ENCODE measurements around the gene CD44.

CD44 gene

DNA sequence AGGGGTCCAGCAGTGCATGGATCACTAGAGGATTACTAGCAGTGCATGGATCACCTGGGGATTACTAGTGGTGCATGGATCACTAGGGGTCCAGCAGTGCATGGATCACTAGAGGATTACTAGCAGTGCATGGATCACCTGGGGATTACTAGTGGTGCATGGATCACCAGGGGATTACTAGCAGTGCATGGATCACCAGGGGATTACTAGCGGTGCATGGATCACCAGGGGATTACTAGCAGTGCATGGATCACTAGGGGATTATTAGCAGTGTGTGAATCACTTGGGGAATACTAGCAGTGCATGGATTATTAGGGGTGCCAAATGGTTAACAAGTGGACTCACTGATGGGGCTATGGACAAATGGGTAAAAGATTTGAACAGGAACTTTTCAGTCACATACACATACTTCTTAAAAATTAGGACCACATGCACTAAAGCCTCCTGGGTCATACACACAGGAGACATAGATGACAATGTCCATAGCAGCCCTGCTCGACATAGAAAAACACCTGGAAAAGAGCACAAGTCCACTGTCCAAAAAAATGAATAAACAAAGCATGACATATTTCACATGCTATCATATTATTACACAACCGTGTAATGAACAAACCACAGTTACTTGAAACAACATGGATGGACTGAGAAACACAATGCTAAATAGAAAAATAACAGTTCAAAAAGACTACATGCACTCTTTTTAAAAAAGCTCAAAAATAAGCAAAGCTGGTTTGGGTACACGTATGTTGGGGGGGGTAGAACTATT is 109.8 kb downstream of the CD44 start:
- WGBS, 2 experiments (ENCODE audit: insufficient coverage in 2 of 2), result 67 to 81% methylated on average over 2 to 3 of the region's 4 CpGs
- H3K27ac ChIP-seq (ENCODE audit: low read depth, low read length, severe bottlenecking), result no peak overlapping the region
- H3K9me3 ChIP-seq (ENCODE audit: control insufficient read depth, low read length), result no peaks in the 10 kb centered on the region
- H3K36me3 ChIP-seq (ENCODE audit: control insufficient read depth, insufficient read depth, low read length), result no peaks in the 10 kb centered on the region
- no peak overlapping the region for H3K4me3 ChIP-seq (ENCODE audit: extremely low read depth, insufficient read depth, low read length, poor library complexity, severe bottlenecking)
- H3K4me1 ChIP-seq (ENCODE audit: control insufficient read depth, insufficient read depth, low read length, poor library complexity, severe bottlenecking), result no peaks in the 10 kb centered on the region

DNA sequence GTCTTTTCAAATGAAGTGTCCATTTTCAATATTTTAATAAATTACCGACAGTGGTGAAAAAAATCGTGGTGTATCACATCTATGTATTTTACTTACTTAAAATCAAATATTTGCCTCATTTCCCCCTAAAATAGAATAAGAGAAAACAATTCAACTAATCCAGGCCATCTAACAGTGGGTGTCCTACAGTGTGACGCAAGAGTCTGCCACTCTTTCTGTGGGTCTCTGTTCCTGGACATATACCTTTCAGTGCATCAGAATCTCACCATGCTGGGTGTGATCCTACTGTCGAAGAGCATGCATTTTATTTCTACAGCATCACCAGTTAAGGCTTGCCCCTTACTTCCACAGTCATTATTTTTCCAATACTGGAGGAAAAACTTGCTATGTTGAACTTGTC is 111.2 kb downstream of the CD44 start:
- Histone ChIP-seq H3K36me3 (ENCODE audit: control insufficient read depth, insufficient read depth, low read length) (no peaks in the 10 kb centered on the region), H3K4me3 (ENCODE audit: extremely low read depth, insufficient read depth, low read length, poor library complexity, severe bottlenecking) (no peak overlapping the region), H3K9me3 (ENCODE audit: control insufficient read depth, low read length) (no peaks in the 10 kb centered on the region), H3K4me1 (ENCODE audit: control insufficient read depth, insufficient read depth, low read length, poor library complexity, severe bottlenecking) (no peaks in the 10 kb centered on the region), H3K27ac (ENCODE audit: low read depth, low read length, severe bottlenecking) (no peak overlapping the region)
- WGBS, 2 experiments (ENCODE audit: insufficient coverage in 2 of 2), result 89 to 100% methylated on average over 1 to 2 of the region's 4 CpGs

DNA sequence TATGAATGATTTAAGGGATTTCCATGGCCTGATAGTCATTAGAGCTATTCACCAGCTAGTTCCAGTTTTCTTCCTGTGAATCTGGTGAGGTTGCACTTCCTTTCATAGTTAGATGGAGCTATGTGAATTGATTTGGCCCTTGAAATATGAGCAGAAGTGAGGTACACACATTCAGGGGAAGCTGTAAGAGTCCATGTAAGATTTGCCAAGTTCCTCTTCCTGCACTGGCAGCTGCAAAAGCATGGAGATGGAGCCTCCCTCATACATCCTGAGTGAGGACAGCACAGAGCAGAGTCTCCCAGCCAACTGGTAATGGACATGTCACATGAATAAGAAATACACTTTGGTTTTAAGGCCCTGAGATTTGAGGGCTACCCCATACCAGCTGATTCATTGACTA is 111.7 kb downstream of the CD44 start:
- no peak overlapping the region for H3K4me3 ChIP-seq (ENCODE audit: extremely low read depth, insufficient read depth, low read length, poor library complexity, severe bottlenecking)
- H3K4me1 ChIP-seq (ENCODE audit: control insufficient read depth, insufficient read depth, low read length, poor library complexity, severe bottlenecking), result no peaks in the 10 kb centered on the region
- H3K27ac ChIP-seq (ENCODE audit: low read depth, low read length, severe bottlenecking), result no peak overlapping the region
- H3K36me3 ChIP-seq (ENCODE audit: control insufficient read depth, insufficient read depth, low read length), result no peaks in the 10 kb centered on the region
- H3K9me3 ChIP-seq (ENCODE audit: control insufficient read depth, low read length), result no peaks in the 10 kb centered on the region

DNA sequence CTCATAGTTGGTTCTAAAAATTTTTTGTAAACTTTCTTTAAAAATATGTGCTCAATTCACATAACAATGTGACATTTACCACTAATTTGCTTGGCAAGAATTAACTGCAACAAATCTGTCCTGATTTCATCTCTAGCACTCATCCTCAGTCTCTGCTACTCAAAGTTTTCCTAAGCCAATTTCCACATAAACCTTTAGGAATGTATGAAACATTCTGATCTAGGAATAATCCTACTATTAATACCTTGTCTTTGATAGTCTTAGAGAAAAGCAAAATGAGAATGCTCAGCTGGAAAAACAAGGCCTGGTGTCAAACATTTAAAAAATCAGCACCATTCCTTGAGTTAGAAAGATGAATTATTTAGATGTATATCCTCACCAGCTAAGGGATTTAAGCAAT is 114.3 kb downstream of the CD44 start:
- H3K4me1 ChIP-seq (ENCODE audit: control insufficient read depth, insufficient read depth, low read length, poor library complexity, severe bottlenecking), result no peaks in the 10 kb centered on the region
- H3K9me3 ChIP-seq (ENCODE audit: control insufficient read depth, low read length), result no peaks in the 10 kb centered on the region
- no peak overlapping the region for H3K4me3 ChIP-seq (ENCODE audit: extremely low read depth, insufficient read depth, low read length, poor library complexity, severe bottlenecking)
- no peaks in the 10 kb centered on the region for H3K36me3 ChIP-seq (ENCODE audit: control insufficient read depth, insufficient read depth, low read length)
- no peak overlapping the region for H3K27ac ChIP-seq (ENCODE audit: low read depth, low read length, severe bottlenecking)

DNA sequence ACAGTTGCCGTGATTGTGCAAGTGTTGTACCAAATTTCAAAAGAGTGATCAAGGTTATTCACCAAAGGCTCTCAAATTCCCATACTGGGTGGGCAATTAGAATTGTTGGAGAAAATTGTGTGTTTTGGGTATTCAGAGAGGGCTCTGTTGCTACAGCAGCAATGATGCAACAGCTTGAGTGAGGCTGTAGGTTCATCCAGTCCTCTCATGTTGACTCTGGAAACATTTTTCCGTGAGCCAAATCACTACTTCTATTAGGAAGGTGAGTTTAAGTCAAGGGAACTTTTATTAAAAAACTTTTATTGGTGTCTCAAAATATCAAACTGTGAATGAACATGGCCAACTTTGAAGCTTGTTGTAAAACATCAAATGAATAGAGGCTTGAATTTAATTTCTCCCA is 116.5 kb downstream of the CD44 start:
- WGBS, 2 experiments (ENCODE audit: insufficient coverage in 2 of 2), result 90 to 100% methylated on average over 1 of the region's 2 CpGs

DNA sequence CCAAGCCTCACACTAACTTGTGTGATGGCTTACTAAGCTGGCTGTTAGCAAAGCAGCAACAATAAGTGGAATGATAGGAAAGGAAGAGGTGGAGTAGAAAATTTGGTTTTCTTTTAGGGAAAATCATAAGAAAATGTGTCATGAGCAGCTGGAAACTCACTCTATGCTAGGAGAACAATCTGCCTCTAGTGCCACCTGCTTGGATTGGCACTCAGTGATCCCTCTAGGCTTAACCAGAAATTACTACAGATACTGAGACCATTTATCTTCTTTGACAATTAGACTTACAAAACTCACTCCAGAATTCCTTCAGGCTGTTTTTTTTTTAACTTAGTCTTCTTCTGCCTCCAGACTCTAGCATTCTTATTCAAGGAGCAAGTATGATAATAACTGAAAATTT is 117.3 kb downstream of the CD44 start:
- Histone ChIP-seq H3K9me3 (ENCODE audit: control insufficient read depth, low read length) (no peaks in the 10 kb centered on the region), H3K36me3 (ENCODE audit: control insufficient read depth, insufficient read depth, low read length) (no peaks in the 10 kb centered on the region), H3K27ac (ENCODE audit: low read depth, low read length, severe bottlenecking) (no peak overlapping the region), H3K4me1 (ENCODE audit: control insufficient read depth, insufficient read depth, low read length, poor library complexity, severe bottlenecking) (no peaks in the 10 kb centered on the region), H3K4me3 (ENCODE audit: extremely low read depth, insufficient read depth, low read length, poor library complexity, severe bottlenecking) (no peak overlapping the region)

More for the DNA sequence above, 116.5 kb downstream of the CD44 start:
- Histone ChIP-seq H3K9me3 (ENCODE audit: control insufficient read depth, low read length) (no peaks in the 10 kb centered on the region), H3K4me1 (ENCODE audit: control insufficient read depth, insufficient read depth, low read length, poor library complexity, severe bottlenecking) (no peaks in the 10 kb centered on the region), H3K4me3 (ENCODE audit: extremely low read depth, insufficient read depth, low read length, poor library complexity, severe bottlenecking) (no peak overlapping the region), H3K36me3 (ENCODE audit: control insufficient read depth, insufficient read depth, low read length) (no peaks in the 10 kb centered on the region), H3K27ac (ENCODE audit: low read depth, low read length, severe bottlenecking) (no peak overlapping the region)

DNA sequence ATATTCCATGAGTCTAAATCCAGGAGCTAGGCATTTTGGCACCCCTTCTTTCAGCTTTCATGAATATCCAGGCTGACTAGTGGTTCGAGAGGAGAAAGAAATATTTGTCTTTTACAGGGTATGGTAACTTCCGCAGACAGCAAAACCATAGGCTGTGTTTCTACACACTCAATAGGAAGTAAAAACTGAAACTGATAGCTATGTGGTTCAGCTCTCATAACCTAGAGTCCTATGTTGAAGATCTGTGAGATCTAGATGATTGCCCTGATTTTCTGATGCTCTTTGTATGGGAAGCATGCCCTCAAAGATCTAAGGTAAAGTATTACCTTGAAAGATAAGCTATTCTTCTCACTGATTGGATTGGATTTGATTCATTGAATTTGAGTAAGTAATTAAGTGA is 118.3 kb downstream of the CD44 start:
- Histone ChIP-seq H3K36me3 (ENCODE audit: control insufficient read depth, insufficient read depth, low read length) (no peaks in the 10 kb centered on the region), H3K4me1 (ENCODE audit: control insufficient read depth, insufficient read depth, low read length, poor library complexity, severe bottlenecking) (no peaks in the 10 kb centered on the region), H3K4me3 (ENCODE audit: extremely low read depth, insufficient read depth, low read length, poor library complexity, severe bottlenecking) (no peak overlapping the region), H3K9me3 (ENCODE audit: control insufficient read depth, low read length) (no peaks in the 10 kb centered on the region), H3K27ac (ENCODE audit: low read depth, low read length, severe bottlenecking) (no peak overlapping the region)
- WGBS, 2 experiments (ENCODE audit: insufficient coverage in 2 of 2), result 55% methylated on average over 2 of the region's 2 CpGs; no CpG with 5 or more reads in 1 of the 2 experiments

DNA sequence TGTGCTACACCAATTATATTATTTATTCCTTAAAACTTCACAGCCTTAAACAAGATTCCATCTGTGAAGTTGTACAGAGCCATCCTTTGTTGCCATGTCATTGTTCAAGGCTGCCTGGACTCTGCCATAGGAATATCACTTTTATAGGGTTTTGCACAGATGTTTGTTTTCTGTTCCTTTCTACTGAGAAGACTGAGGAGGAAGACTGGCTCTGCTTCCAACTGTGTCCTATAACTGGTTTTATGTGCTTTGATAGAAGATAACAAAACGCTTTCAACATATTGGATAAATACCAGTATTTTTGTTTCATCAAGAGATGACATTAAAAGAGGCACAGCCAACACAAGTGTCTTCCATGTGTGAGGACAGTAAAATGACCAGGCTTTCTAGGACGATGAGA is 120.6 kb downstream of the CD44 start:
- no peaks in the 10 kb centered on the region for H3K36me3 ChIP-seq (ENCODE audit: control insufficient read depth, insufficient read depth, low read length)
- no CpG with 5 or more reads among the region's 2 CpGs for WGBS, 2 experiments (ENCODE audit: insufficient coverage in 2 of 2)
- H3K27ac ChIP-seq (ENCODE audit: low read depth, low read length, severe bottlenecking), result no peak overlapping the region
- no peaks in the 10 kb centered on the region for H3K9me3 ChIP-seq (ENCODE audit: control insufficient read depth, low read length)
- no peak overlapping the region for H3K4me3 ChIP-seq (ENCODE audit: extremely low read depth, insufficient read depth, low read length, poor library complexity, severe bottlenecking)
- no peaks in the 10 kb centered on the region for H3K4me1 ChIP-seq (ENCODE audit: control insufficient read depth, insufficient read depth, low read length, poor library complexity, severe bottlenecking)

DNA sequence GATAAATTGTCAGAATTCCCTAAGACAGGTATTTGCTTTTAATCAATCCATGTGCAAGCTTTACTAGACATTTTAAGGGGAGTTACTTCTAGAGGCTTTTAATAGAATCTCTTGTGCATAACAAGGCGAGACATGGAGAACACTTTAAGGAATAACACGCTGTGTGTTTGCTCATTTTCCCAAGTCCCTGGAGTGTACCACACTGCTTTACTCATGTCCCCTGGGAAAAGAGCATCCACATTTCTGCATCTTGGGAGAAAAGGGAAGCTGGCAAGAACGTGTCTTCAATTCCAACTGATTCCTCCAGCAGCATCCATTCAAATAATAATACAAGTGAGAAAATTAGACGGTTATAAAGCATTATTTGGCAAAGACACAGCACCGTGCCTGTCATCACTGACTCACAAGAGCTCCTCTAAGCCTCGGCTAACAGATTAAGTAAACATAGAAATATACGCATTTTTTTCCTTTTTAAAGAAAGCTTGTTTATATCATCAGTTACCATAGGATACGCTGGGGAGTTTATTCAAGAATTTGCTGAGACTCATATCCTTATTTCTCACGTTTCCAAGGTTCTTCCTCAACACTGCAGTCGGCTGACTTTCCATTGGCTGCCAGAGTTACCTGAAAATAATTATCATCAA is 121.5 kb downstream of the CD44 start:
- no peaks in the 10 kb centered on the region for H3K4me1 ChIP-seq (ENCODE audit: control insufficient read depth, insufficient read depth, low read length, poor library complexity, severe bottlenecking)
- H3K9me3 ChIP-seq (ENCODE audit: control insufficient read depth, low read length), result no peaks in the 10 kb centered on the region
- 92 to 99% methylated on average over 5 to 8 of the region's 10 CpGs for WGBS, 2 experiments (ENCODE audit: insufficient coverage in 2 of 2)
- no peaks in the 10 kb centered on the region for H3K36me3 ChIP-seq (ENCODE audit: control insufficient read depth, insufficient read depth, low read length)
- no peak overlapping the region for H3K27ac ChIP-seq (ENCODE audit: low read depth, low read length, severe bottlenecking)
- H3K4me3 ChIP-seq (ENCODE audit: extremely low read depth, insufficient read depth, low read length, poor library complexity, severe bottlenecking), result no peak overlapping the region

DNA sequence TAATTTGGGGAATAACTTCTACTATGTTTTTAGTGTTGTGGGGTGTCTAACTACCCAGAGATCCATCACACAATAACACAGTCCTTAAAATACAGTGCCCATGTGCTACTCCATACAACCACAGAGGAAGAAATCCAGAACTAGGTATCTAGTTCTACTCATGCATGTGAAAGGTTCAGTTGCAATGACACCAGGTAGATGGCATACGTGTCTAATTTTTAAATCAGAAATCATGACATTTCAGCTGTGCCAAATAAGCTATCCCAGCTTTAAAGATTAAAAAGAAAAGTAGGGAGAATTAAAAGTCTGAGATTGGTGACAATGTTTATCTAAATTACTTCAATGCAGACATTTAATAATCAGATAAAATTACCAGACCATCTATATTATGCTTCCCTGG is 122.2 kb downstream of the CD44 start:
- Histone ChIP-seq H3K9me3 (ENCODE audit: control insufficient read depth, low read length) (no peaks in the 10 kb centered on the region), H3K27ac (ENCODE audit: low read depth, low read length, severe bottlenecking) (no peak overlapping the region), H3K36me3 (ENCODE audit: control insufficient read depth, insufficient read depth, low read length) (no peaks in the 10 kb centered on the region), H3K4me1 (ENCODE audit: control insufficient read depth, insufficient read depth, low read length, poor library complexity, severe bottlenecking) (no peaks in the 10 kb centered on the region), H3K4me3 (ENCODE audit: extremely low read depth, insufficient read depth, low read length, poor library complexity, severe bottlenecking) (no peak overlapping the region)
- WGBS, 2 experiments (ENCODE audit: insufficient coverage in 2 of 2), result no CpG with 5 or more reads among the region's 1 CpG

DNA sequence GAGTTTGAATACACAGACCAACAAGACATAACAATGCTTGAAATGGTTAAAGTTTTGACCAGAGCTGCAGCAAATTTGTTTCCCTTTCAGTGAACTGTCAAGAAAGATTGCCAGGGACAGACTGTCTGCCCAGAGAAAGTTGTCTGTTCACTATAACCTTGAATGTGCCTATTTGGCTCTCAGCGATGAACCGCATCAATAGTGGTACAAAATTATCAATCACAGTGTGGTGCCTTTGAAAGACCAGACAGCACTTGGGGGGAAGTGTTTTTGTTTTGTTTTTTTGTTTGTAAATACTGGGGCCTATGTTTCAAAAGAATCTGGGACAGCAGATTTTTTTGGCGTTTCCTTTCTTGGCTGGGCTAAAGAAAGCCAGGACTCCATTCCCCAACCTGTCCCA is 123.1 kb downstream of the CD44 start:
- H3K4me1 ChIP-seq (ENCODE audit: control insufficient read depth, insufficient read depth, low read length, poor library complexity, severe bottlenecking), result no peaks in the 10 kb centered on the region
- H3K27ac ChIP-seq (ENCODE audit: low read depth, low read length, severe bottlenecking), result no peak overlapping the region
- H3K4me3 ChIP-seq (ENCODE audit: extremely low read depth, insufficient read depth, low read length, poor library complexity, severe bottlenecking), result no peak overlapping the region
- H3K36me3 ChIP-seq (ENCODE audit: control insufficient read depth, insufficient read depth, low read length), result no peaks in the 10 kb centered on the region
- 94 to 100% methylated on average over 1 to 2 of the region's 3 CpGs for WGBS, 2 experiments (ENCODE audit: insufficient coverage in 2 of 2)
- H3K9me3 ChIP-seq (ENCODE audit: control insufficient read depth, low read length), result no peaks in the 10 kb centered on the region
